DND-41 (cell line): Measurements from ENCODE around the gene ADAM11.

Source experiments
- ATAC-seq: fragments of 200-7000 bp; cut with Tn5 transposase; 3 replicates; pipeline ENCODE4 v1.9.1; 2021; ENCODE audit warnings: low read depth; ENCODE audit not compliant: insufficient read depth
- DNase-seq: peaks from one replicate; pipeline ENCODE4 v3.0.0-alpha.2; 2020
- H2AFZ ChIP-seq: 2 replicates; pipeline ENCODE4 v1.6.0; 2012; ENCODE audit warnings: low read depth, low read length
- H3K27ac ChIP-seq: 2 replicates; pipeline ENCODE4 v1.5.1; 2012; ENCODE audit warnings: low read length, inconsistent platforms
- H3K27me3 ChIP-seq: fragments of 200-600 bp; sonication (generic); 2 replicates; pipeline ENCODE4 v1.6.0; 2012; ENCODE audit warnings: low read length, mild to moderate bottlenecking, inconsistent platforms; ENCODE audit not compliant: insufficient read depth, poor library complexity
- H3K36me3 ChIP-seq: 2 replicates; pipeline ENCODE4 v1.5.1; 2012; ENCODE audit warnings: low read length, inconsistent platforms; ENCODE audit not compliant: insufficient read depth
- H3K4me1 ChIP-seq: 2 replicates; pipeline ENCODE4 v1.5.1; 2012; ENCODE audit warnings: mild to moderate bottlenecking, low read length; ENCODE audit not compliant: insufficient read depth
- H3K4me2 ChIP-seq: 2 replicates; pipeline ENCODE4 v1.6.0; 2012; ENCODE audit warnings: mild to moderate bottlenecking, moderate library complexity, low read length, inconsistent platforms; ENCODE audit not compliant: insufficient read depth
- H3K4me3 ChIP-seq, 2 experiments: fragments of 200-600 bp in 1 of 2; shearing (Covaris generic) in 1 of 2; 2 replicates each; pipeline ENCODE4 v1.5.1; 2012 to 2016; ENCODE audit warnings: inconsistent platforms in 2 of 2, low read length in 2 of 2, mild to moderate bottlenecking in 2 of 2, low read depth in 1 of 2, moderate library complexity in 1 of 2
- H3K79me2 ChIP-seq: 2 replicates; pipeline ENCODE4 v1.6.0; 2012; ENCODE audit warnings: low read length, inconsistent platforms; ENCODE audit not compliant: insufficient read depth
- H3K9ac ChIP-seq: 2 replicates; pipeline ENCODE4 v1.6.0; 2012; ENCODE audit warnings: low read depth, mild to moderate bottlenecking, inconsistent platforms, low read length, moderate library complexity
- H3K9me3 ChIP-seq: 2 replicates; pipeline ENCODE4 v1.5.1; 2012; ENCODE audit warnings: low read length, moderate library complexity, mild to moderate bottlenecking, inconsistent platforms; ENCODE audit not compliant: insufficient read depth, severe bottlenecking
- H4K20me1 ChIP-seq: 2 replicates; pipeline ENCODE4 v1.6.0; 2012; ENCODE audit warnings: low read length; ENCODE audit not compliant: insufficient read depth
- CTCF ChIP-seq: IDR thresholded peaks from 2 replicates; pipeline ENCODE4 v1.5.1; 2012; ENCODE audit warnings: borderline replicate concordance, low read length, moderate library complexity, mild to moderate bottlenecking; ENCODE audit not compliant: poor library complexity, severe bottlenecking; ENCODE audit errors: extremely low read depth
- EZH2 ChIP-seq: IDR thresholded peaks from 3 replicates; pipeline ENCODE4 v1.6.1; 2012; ENCODE audit warnings: borderline replicate concordance, low read depth, mild to moderate bottlenecking, moderate library complexity, low read length, inconsistent platforms; ENCODE audit not compliant: severe bottlenecking

ADAM11 gene

GRCh38 chr17:44776628-44777393, 18.0 kb downstream of the ADAM11 start:
- peaks cover 37% of the 10 kb centered on the region for H3K4me1 ChIP-seq

GRCh38 chr17:44777394-44778348, 18.9 kb downstream of the ADAM11 start:
- DNase-seq (no peak), ATAC-seq (no peak)
- Histone ChIP-seq H3K27ac (no peak overlapping the region), H3K36me3 (no peaks in the 10 kb centered on the region), H3K9me3 (no peaks in the 10 kb centered on the region), H3K4me1 (peaks cover 37% of the 10 kb centered on the region), H4K20me1 (peaks cover 3% of the 10 kb centered on the region; the same call in 1 of the 2 replicates), H3K4me3 (no peak overlapping the region), H2AFZ (no peak overlapping the region), H3K9ac (no peak overlapping the region), H3K79me2 (no peaks in the 10 kb centered on the region), H3K4me2 (no peak overlapping the region), H3K27me3 (no peaks in the 10 kb centered on the region)
- TF ChIP-seq CTCF (no peak), EZH2 (no peak)

More at GRCh38 chr17:44776628-44777393, 18.0 kb downstream of the ADAM11 start:
- Histone ChIP-seq H3K4me2 (peak overlapping the region; percentile 100), H3K9ac (peak overlapping the region; percentile 52; the same call in 1 of the 2 replicates), H4K20me1 (peaks cover 3% of the 10 kb centered on the region; the same call in 1 of the 2 replicates), H3K4me3 (peak overlapping the region in 1 of 2 experiments; percentile 72; a peak in 2 of 4 replicates), H3K36me3 (no peaks in the 10 kb centered on the region), H2AFZ (0 out of 2 replicates have a peak overlapping the region, but pooled peaks have one; percentile 72), H3K27me3 (no peaks in the 10 kb centered on the region), H3K9me3 (no peaks in the 10 kb centered on the region), H3K27ac (no peak overlapping the region), H3K79me2 (no peaks in the 10 kb centered on the region)
- DNase-seq (no peak), ATAC-seq (no peak)
- TF ChIP-seq CTCF = no peak
- no peak for TF ChIP-seq EZH2

- Histone ChIP-seq H2AFZ (no peak overlapping the region), H3K27ac (no peak overlapping the region), H3K9ac (peak overlapping the region; percentile 33; the same call in 1 of the 2 replicates), H3K27me3 (no peaks in the 10 kb centered on the region), H3K4me2 (peak overlapping the region; percentile 84), H3K4me3 (peak overlapping the region in 1 of 2 experiments; percentile 52; a peak in 1 of 4 replicates), H3K36me3 (no peaks in the 10 kb centered on the region), H3K9me3 (no peaks in the 10 kb centered on the region), H3K4me1 (peaks cover 37% of the 10 kb centered on the region), H3K79me2 (no peaks in the 10 kb centered on the region), H4K20me1 (peaks cover 3% of the 10 kb centered on the region; the same call in 1 of the 2 replicates)
- DNase-seq = no peak
- no peak for TF ChIP-seq EZH2
- ATAC-seq = no peak
Measured at GRCh38 chr17:44778656-44779210, 19.9 kb downstream of the ADAM11 start.
